Neural progenitor cell (in vitro differentiated cells): ENCODE measurements around the gene SLC25A4.

Experiments used
- EZH2 ChIP-seq: fragments of 200-600 bp; sonication (generic); IDR thresholded peaks from 2 replicates; pipeline ENCODE4 v1.6.1; 2017; ENCODE audit warnings: antibody characterized with exemption, mild to moderate bottlenecking, moderate library complexity
- EZH2phosphoT487 ChIP-seq: fragments of 200-600 bp; sonication (generic); IDR thresholded peaks from 2 replicates; pipeline ENCODE4 v1.6.1; 2017; ENCODE audit warnings: antibody characterized with exemption
- TF ChIP-seq, protein P1 (sequence below): fragments of 200-600 bp; sonication (generic); IDR thresholded peaks from 2 replicates; pipeline ENCODE4 v1.5.1; 2017; ENCODE audit warnings: antibody characterized with exemption, mild to moderate bottlenecking

- TF ChIP-seq, protein P1, sequence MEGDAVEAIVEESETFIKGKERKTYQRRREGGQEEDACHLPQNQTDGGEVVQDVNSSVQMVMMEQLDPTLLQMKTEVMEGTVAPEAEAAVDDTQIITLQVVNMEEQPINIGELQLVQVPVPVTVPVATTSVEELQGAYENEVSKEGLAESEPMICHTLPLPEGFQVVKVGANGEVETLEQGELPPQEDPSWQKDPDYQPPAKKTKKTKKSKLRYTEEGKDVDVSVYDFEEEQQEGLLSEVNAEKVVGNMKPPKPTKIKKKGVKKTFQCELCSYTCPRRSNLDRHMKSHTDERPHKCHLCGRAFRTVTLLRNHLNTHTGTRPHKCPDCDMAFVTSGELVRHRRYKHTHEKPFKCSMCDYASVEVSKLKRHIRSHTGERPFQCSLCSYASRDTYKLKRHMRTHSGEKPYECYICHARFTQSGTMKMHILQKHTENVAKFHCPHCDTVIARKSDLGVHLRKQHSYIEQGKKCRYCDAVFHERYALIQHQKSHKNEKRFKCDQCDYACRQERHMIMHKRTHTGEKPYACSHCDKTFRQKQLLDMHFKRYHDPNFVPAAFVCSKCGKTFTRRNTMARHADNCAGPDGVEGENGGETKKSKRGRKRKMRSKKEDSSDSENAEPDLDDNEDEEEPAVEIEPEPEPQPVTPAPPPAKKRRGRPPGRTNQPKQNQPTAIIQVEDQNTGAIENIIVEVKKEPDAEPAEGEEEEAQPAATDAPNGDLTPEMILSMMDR = no peak
- TF ChIP-seq EZH2 (no peak), EZH2phosphoT487 (no peak)
Measured at GRCh38 chr4:185141777-185142176, 1.3 kb upstream of the SLC25A4 start.
